WTC11 (cell line): ENCODE measurements around the gene PDE6B. TPM values are rescaled to one million over a fixed set of nuclear protein-coding genes. Genes with fewer than 3 reads are reported as not detected.

Experiments
- ATAC-seq: fragments of 200-7000 bp; cut with Tn5 transposase; 2 replicates; pipeline ENCODE4 v1.10.0; 2021; ENCODE audit warnings: mild to moderate bottlenecking, moderate library complexity
- CTCF ChIA-PET: fragments of 300-600 bp; sonication (Branson Sonifier 250); formaldehyde crosslinking; loops from one replicate; lab custom pipeline; 2021; ENCODE audit warnings: antibody characterized with exemption; lab: Charles Lee
- POLR2A ChIA-PET: fragments of 350-600 bp; sonication (Branson Sonifier 250); formaldehyde crosslinking; loops from one replicate; lab custom pipeline; 2021; ENCODE audit warnings: antibody characterized with exemption; lab: Charles Lee
- DNase-seq: peaks from one replicate; pipeline ENCODE4 v3.0.0; 2021; ENCODE audit warnings: low spot score
- H3K27ac Mint-ChIP-seq: 2 replicates; pipeline ENCODE4 v1.8.0; 2021; ENCODE audit warnings: mixed read lengths
- H3K27me3 Mint-ChIP-seq: 2 replicates; pipeline ENCODE4 v1.8.0; 2021; ENCODE audit warnings: low read depth, mild to moderate bottlenecking, moderate library complexity, mixed read lengths
- H3K36me3 Mint-ChIP-seq: 2 replicates; pipeline ENCODE4 v1.8.0; 2021; ENCODE audit warnings: mixed read lengths
- H3K4me1 Mint-ChIP-seq: 2 replicates; pipeline ENCODE4 v1.8.0; 2022; ENCODE audit warnings: mixed read lengths
- H3K4me3 Mint-ChIP-seq: 2 replicates; pipeline ENCODE4 v1.8.0; 2021; ENCODE audit warnings: mild to moderate bottlenecking, moderate library complexity, mixed read lengths
- H3K9me3 Mint-ChIP-seq: 2 replicates; pipeline ENCODE4 v1.8.0; 2021; ENCODE audit warnings: mixed read lengths
- ARID4B ChIP-seq: sonication (generic); formaldehyde crosslinking; IDR thresholded peaks from 2 replicates; pipeline ENCODE4 v1.8.0; 2023; ENCODE audit warnings: missing genetic modification reagents, mild to moderate bottlenecking, borderline replicate concordance
- ATF2 ChIP-seq: sonication (generic); formaldehyde crosslinking; IDR thresholded peaks from 2 replicates; pipeline ENCODE4 v1.8.1; 2022; ENCODE audit warnings: low read depth, missing genetic modification reagents, borderline replicate concordance
- CREB1 ChIP-seq: sonication (generic); formaldehyde crosslinking; IDR thresholded peaks from 2 replicates; pipeline ENCODE4 v1.8.0; 2023; ENCODE audit warnings: mild to moderate bottlenecking, missing genetic modification reagents
- ERG ChIP-seq: fragments of 250-450 bp; sonication (Bioruptor Pico); IDR thresholded peaks from 2 replicates; pipeline ENCODE4 v1.8.0; 2021; ENCODE audit warnings: mild to moderate bottlenecking
- ESRRA ChIP-seq: sonication (generic); formaldehyde crosslinking; IDR thresholded peaks from 2 replicates; pipeline ENCODE4 v1.8.1; 2022; ENCODE audit warnings: mild to moderate bottlenecking, missing genetic modification reagents, borderline replicate concordance
- JAZF1 ChIP-seq: fragments of 250-450 bp; sonication (Bioruptor Pico); IDR thresholded peaks from 2 replicates; pipeline ENCODE4 v1.9.0; 2021; ENCODE audit warnings: moderate library complexity, mild to moderate bottlenecking, inconsistent platforms
- JUN ChIP-seq: sonication (generic); formaldehyde crosslinking; IDR thresholded peaks from 2 replicates; pipeline ENCODE4 v1.8.0; 2023; ENCODE audit warnings: mild to moderate bottlenecking, missing genetic modification reagents
- MLX ChIP-seq: sonication (generic); formaldehyde crosslinking; IDR thresholded peaks from 2 replicates; pipeline ENCODE4 v1.8.1; 2023; ENCODE audit warnings: mild to moderate bottlenecking, missing genetic modification reagents, moderate library complexity
- NFATC4 ChIP-seq: fragments of 250-450 bp; sonication (Bioruptor Pico); IDR thresholded peaks from 2 replicates; pipeline ENCODE4 v1.9.0; 2021; ENCODE audit warnings: mild to moderate bottlenecking
- PRDM15 ChIP-seq: sonication (generic); formaldehyde crosslinking; IDR thresholded peaks from 2 replicates; pipeline ENCODE4 v1.8.0; 2022; ENCODE audit warnings: missing genetic modification reagents
- PRRX2 ChIP-seq: fragments of 250-450 bp; sonication (Bioruptor Pico); IDR thresholded peaks from 2 replicates; pipeline ENCODE4 v1.8.0; 2021; ENCODE audit warnings: mild to moderate bottlenecking
- USF2 ChIP-seq: sonication (generic); formaldehyde crosslinking; IDR thresholded peaks from 2 replicates; pipeline ENCODE4 v1.8.1; 2023; ENCODE audit warnings: mild to moderate bottlenecking, missing genetic modification reagents, moderate library complexity
- ZBTB43 ChIP-seq: sonication (generic); formaldehyde crosslinking; IDR thresholded peaks from 2 replicates; pipeline ENCODE4 v1.8.1; 2023; ENCODE audit warnings: mild to moderate bottlenecking, missing genetic modification reagents
- ZNF219 ChIP-seq: sonication (generic); formaldehyde crosslinking; IDR thresholded peaks from 2 replicates; pipeline ENCODE4 v1.8.0; 2023; ENCODE audit warnings: missing genetic modification reagents, mild to moderate bottlenecking, borderline replicate concordance
- ZNF423 ChIP-seq: fragments of 250-450 bp; sonication (Bioruptor Pico); IDR thresholded peaks from 2 replicates; pipeline ENCODE4 v2.1.2; 2022; ENCODE audit warnings: mild to moderate bottlenecking, moderate library complexity
- total RNA-seq: library from RNA; stranded (reverse); gene quantifications from 3 replicates; pipeline ENCODE4 v1.2.3, GENCODE V29; 2021

The PDE6B gene
- total RNA-seq, 1 experiment from 2014 or later, result 7.1 TPM

- TF ChIP-seq PRDM15 (CRISPR knock-in tag) (no peak), ZNF219 (CRISPR knock-in tag) (no peak), MLX (CRISPR knock-in tag) (no peak), ARID4B (CRISPR knock-in tag) (no peak)
These were observed 40.5 kb downstream of the PDE6B start (continued) for GRCh38 chr4:665751-666435.

- no peaks in the 10 kb centered on the region; the same call in 1 of the 2 replicates for H3K27me3 Mint-ChIP-seq
- ChIA-PET POLR2A (no interaction called here), CTCF (interaction anchor here (1.5 kb wide), 1 partner anchor 64 kb away, joined by 6 read pairs; no protein-coding TSS in a partner anchor)
- DNase-seq (no peak), ATAC-seq (no peak)
- peaks cover 3% of the 10 kb centered on the region for H3K4me1 Mint-ChIP-seq
- H3K27ac Mint-ChIP-seq, result no peak overlapping the region
- no peaks in the 10 kb centered on the region for H3K9me3 Mint-ChIP-seq
- no peak overlapping the region for H3K4me3 Mint-ChIP-seq
- peaks cover 9% of the 10 kb centered on the region for H3K36me3 Mint-ChIP-seq
- no peak for TF ChIP-seq ERG (CRISPR knock-in tag)
- TF ChIP-seq NFATC4 (CRISPR knock-in tag), result no peak
- no peak for TF ChIP-seq ZNF423 (CRISPR knock-in tag)
- TF ChIP-seq ESRRA (CRISPR knock-in tag), result no peak
- no peak for TF ChIP-seq ATF2 (CRISPR knock-in tag)
- no peak for TF ChIP-seq ZNF219 (CRISPR knock-in tag)
- no peak for TF ChIP-seq JAZF1 (CRISPR knock-in tag)
- TF ChIP-seq CREB1 (CRISPR knock-in tag), result no peak
- no peak for TF ChIP-seq ZBTB43 (CRISPR knock-in tag)
- TF ChIP-seq JUN (CRISPR knock-in tag), result no peak
- TF ChIP-seq PRDM15 (CRISPR knock-in tag), result no peak
- TF ChIP-seq USF2 (CRISPR knock-in tag), result no peak
- TF ChIP-seq PRRX2 (CRISPR knock-in tag), result no peak
These were observed 41.0 kb downstream of the PDE6B start for GRCh38 chr4:666436-666810.
